Measurements from ENCODE around the gene PTPRH.
"Not testable (repeated sequence)": the region's sequence is repeated elsewhere in the genome, so short reads cannot be mapped to it uniquely, and the experiment has no call there.

Gene PTPRH

GRCh38 chr19:55224679-55225414 is 15.5 kb upstream of the PTPRH start:
- not testable (repeated sequence) for DNase-seq (ENCODE audit: low read depth)

GRCh38 chr19:55224038-55224665 is 14.9 kb upstream of the PTPRH start:
- DNase-seq (ENCODE audit: low read depth) = no peak

GRCh38 chr19:55223291-55224037 is 14.2 kb upstream of the PTPRH start:
- DNase-seq (ENCODE audit: low read depth) = no peak

- DNase-seq (ENCODE audit: low read depth) = no peak
Observed at GRCh38 chr19:55220525-55220924, 11.2 kb upstream of the PTPRH start.

GRCh38 chr19:55216461-55217198 is 7.3 kb upstream of the PTPRH start:
- DNase-seq (ENCODE audit: low read depth) = no peak

- DNase-seq (ENCODE audit: low read depth) = no peak
Observed at GRCh38 chr19:55213547-55213946, 4.2 kb upstream of the PTPRH start.

GRCh38 chr19:55212447-55212846 is 3.1 kb upstream of the PTPRH start:
- DNase-seq (ENCODE audit: low read depth) = no peak

- no peak for DNase-seq (ENCODE audit: low read depth)
Observed at GRCh38 chr19:55209693-55210472, 582 bp upstream of the PTPRH start.

- peak; percentile 19 for DNase-seq (ENCODE audit: low read depth)
Observed at GRCh38 chr19:55206664-55207500, 2.4 kb downstream of the PTPRH start.

- not testable (repeated sequence) for DNase-seq (ENCODE audit: low read depth)
Observed at GRCh38 chr19:55202199-55202598, 7.1 kb downstream of the PTPRH start.

GRCh38 chr19:55199620-55200204 is 9.6 kb downstream of the PTPRH start:
- no peak for DNase-seq (ENCODE audit: low read depth)

GRCh38 chr19:55198651-55199050 is 10.7 kb downstream of the PTPRH start:
- no peak for DNase-seq (ENCODE audit: low read depth)

- DNase-seq (ENCODE audit: low read depth) = no peak
Observed at GRCh38 chr19:55197528-55197927, 11.8 kb downstream of the PTPRH start.

- DNase-seq (ENCODE audit: low read depth) = no peak
Observed at GRCh38 chr19:55196803-55197202, 12.5 kb downstream of the PTPRH start.

GRCh38 chr19:55193481-55193880 is 15.8 kb downstream of the PTPRH start:
- DNase-seq (ENCODE audit: low read depth) = no peak

- no peak for DNase-seq (ENCODE audit: low read depth)
Observed at GRCh38 chr19:55189403-55189835, 19.9 kb downstream of the PTPRH start.

- no peak for DNase-seq (ENCODE audit: low read depth)
Observed at GRCh38 chr19:55188625-55189024, 20.7 kb downstream of the PTPRH start.

GRCh38 chr19:55186080-55186479 is 23.2 kb downstream of the PTPRH start:
- no peak for DNase-seq (ENCODE audit: low read depth)

GRCh38 chr19:55181740-55182139 is 27.6 kb downstream of the PTPRH start:
- DNase-seq (ENCODE audit: low read depth) = no peak
